Measurements from ENCODE around the gene HS2ST1. TPM values are rescaled to one million over a fixed set of nuclear protein-coding genes. Genes with fewer than 3 reads are reported as not detected.

The HS2ST1 gene
- total and polyA plus RNA-seq, 2 experiments from 2014 or later = 10.1 to 15.2 TPM

DNA sequence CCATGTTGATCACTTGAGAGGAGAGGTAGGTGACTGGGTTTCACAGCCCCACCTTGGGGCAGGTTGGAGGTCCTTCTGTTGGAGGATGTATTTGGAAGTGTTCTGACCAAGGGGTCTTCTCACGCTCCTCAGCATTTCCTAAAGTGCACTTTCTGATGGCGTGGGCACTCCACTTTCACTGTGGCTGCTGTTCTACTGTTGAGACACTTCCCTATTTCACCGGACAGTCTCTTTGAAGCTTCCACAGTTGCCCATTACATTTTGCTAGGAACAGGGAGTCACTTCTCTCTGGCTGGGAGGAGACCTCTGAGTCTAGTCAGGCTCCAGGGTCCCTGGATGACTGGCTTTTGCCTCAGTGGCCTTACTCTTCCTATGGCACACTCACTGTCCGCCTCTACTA, 234.2 kb downstream of the HS2ST1 start:
- Histone ChIP-seq H3K79me2 (ENCODE audit: insufficient read depth) (no peaks in the 10 kb centered on the region), H3K9ac (no peak overlapping the region), H3K36me3 (ENCODE audit: low read depth) (no peaks in the 10 kb centered on the region), H3K9me3 (ENCODE audit: low read depth) (no peaks in the 10 kb centered on the region), H2AFZ (no peak overlapping the region), H3K27me3 (replicated peaks; ENCODE audit: insufficient read depth) (no peaks in the 10 kb centered on the region), H3K4me2 (ENCODE audit: unreplicated experiment) (no peak overlapping the region), H3K4me1 (ENCODE audit: insufficient read depth) (peaks cover 19% of the 10 kb centered on the region), H4K20me1 (ENCODE audit: insufficient read depth) (no peaks in the 10 kb centered on the region), H3F3A (ENCODE audit: insufficient read depth) (peaks cover 21% of the 10 kb centered on the region), H3K27ac (no peak overlapping the region), H3K4me3 (no peak overlapping the region), H3K9me2 (ENCODE audit: insufficient read depth) (no peaks in the 10 kb centered on the region)
- 94 to 100% methylated on average over 4 of the region's 4 CpGs for whole genome bisulfite sequencing, 2 experiments (ENCODE audit: low coverage in 1 of 2, low lambda C conversion rate in 2 of 2, missing lambda C conversion rate in 2 of 2)
- TF ChIP-seq EZH2phosphoT487 (IDR thresholded peaks at IDR 0.05; ENCODE audit: insufficient read depth, low read depth) (no peak), EZH2 (IDR thresholded peaks at IDR 0.05; ENCODE audit: insufficient read depth, poor library complexity, severe bottlenecking) (no peak)
- in situ Hi-C loops (cut with MboI) = loop anchor here (25.0 kb wide), 2 partner anchors 139 to 789 kb away; no protein-coding TSS in a partner anchor
- DNase-seq = no peak

DNA sequence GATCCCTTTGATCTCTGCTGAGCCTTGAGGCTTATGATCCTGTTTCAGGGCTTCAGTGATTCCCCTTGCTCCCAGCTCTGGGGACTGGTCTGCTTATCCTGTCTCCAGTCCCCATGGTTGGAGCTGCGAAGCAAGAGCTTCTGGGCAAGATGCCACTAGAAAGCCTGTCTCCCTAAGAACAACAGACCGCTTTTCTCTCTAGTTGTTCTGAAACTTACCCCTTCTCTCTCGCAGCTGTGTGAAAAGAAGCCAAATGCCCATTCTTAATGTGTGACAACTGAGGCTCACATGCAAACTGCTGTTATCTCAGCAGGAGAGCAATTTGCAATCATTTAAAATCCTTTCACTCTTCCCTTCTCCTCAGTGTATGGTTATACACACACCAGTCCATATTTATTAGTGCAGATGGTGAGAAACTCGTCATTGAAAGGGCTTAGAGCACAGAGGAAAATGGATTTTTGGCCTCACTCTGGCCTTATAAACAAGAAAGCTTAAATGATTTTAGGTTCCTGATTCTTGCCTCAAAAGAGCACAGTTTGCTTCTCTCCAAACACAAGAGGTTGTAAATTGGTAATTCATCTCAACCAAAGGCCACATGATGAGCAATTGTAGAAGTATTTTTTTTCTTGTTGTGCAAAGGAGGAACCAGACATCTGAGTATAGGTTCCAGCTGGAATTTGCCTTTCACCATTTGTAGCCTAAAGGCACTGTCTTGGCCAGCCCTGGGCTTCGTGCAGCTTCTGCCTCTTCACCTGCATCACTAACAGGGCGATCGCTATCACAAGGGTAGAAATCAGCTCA, 235.0 kb downstream of the HS2ST1 start:
- Histone ChIP-seq H4K20me1 (ENCODE audit: insufficient read depth) (no peaks in the 10 kb centered on the region), H3K27me3 (replicated peaks; ENCODE audit: insufficient read depth) (no peaks in the 10 kb centered on the region), H3K4me2 (ENCODE audit: unreplicated experiment) (peak overlapping the region; percentile 32), H3F3A (ENCODE audit: insufficient read depth) (peaks cover 21% of the 10 kb centered on the region), H3K79me2 (ENCODE audit: insufficient read depth) (no peaks in the 10 kb centered on the region), H3K9ac (no peak overlapping the region), H3K9me3 (ENCODE audit: low read depth) (no peaks in the 10 kb centered on the region), H3K4me3 (no peak overlapping the region), H3K27ac (no peak overlapping the region), H3K36me3 (ENCODE audit: low read depth) (no peaks in the 10 kb centered on the region), H2AFZ (no peak overlapping the region), H3K9me2 (ENCODE audit: insufficient read depth) (no peaks in the 10 kb centered on the region), H3K4me1 (ENCODE audit: insufficient read depth) (peaks cover 19% of the 10 kb centered on the region)
- 77 to 82% methylated on average over 7 of the region's 7 CpGs for WGBS, 2 experiments (ENCODE audit: low coverage in 1 of 2, low lambda C conversion rate in 2 of 2, missing lambda C conversion rate in 2 of 2)
- DNase-seq = peak; percentile 78
- 0 out of 2 replicates have a peak, but pooled peaks have one; percentile 28 for TF ChIP-seq EZH2phosphoT487 (IDR thresholded peaks at IDR 0.05; ENCODE audit: insufficient read depth, low read depth)
- no peak for TF ChIP-seq EZH2 (IDR thresholded peaks at IDR 0.05; ENCODE audit: insufficient read depth, poor library complexity, severe bottlenecking)
- in situ Hi-C loops (cut with MboI) = loop anchor here (25.0 kb wide), 2 partner anchors 138 to 788 kb away; no protein-coding TSS in a partner anchor

DNA sequence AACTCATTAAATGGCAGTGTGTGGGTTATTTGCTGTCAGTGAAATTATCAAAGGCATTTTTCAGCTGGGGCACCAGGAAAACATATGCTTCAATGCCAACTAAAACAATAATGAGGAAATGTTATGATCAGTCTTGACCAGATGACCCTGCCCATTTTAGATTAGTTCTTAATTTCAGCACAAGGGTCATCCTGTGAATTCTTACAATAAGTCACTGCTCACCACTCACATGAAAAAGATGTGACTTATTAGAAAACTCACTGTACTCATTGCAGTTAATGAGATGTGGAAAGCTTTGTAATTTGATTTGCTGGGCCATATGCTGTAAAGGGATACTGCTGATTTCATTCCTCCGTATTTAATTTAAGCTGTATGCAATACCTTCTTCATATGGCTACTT, 235.7 kb downstream of the HS2ST1 start:
- H3K9me2 ChIP-seq (ENCODE audit: insufficient read depth) = no peaks in the 10 kb centered on the region
- peaks cover 21% of the 10 kb centered on the region for H3F3A ChIP-seq (ENCODE audit: insufficient read depth)
- H3K27me3 ChIP-seq (replicated peaks; ENCODE audit: insufficient read depth) = no peaks in the 10 kb centered on the region
- H3K9ac ChIP-seq = no peak overlapping the region
- no peak overlapping the region for H3K4me3 ChIP-seq
- no peaks in the 10 kb centered on the region for H3K79me2 ChIP-seq (ENCODE audit: insufficient read depth)
- WGBS, 2 experiments (ENCODE audit: low coverage in 1 of 2, low lambda C conversion rate in 2 of 2, missing lambda C conversion rate in 2 of 2) = 16 to 25% methylated on average over 1 of the region's 1 CpG
- no peak overlapping the region for H3K27ac ChIP-seq
- TF ChIP-seq EZH2 (IDR thresholded peaks at IDR 0.05; ENCODE audit: insufficient read depth, poor library complexity, severe bottlenecking) = no peak
- no peak for TF ChIP-seq EZH2phosphoT487 (IDR thresholded peaks at IDR 0.05; ENCODE audit: insufficient read depth, low read depth)
- H3K4me2 ChIP-seq (ENCODE audit: unreplicated experiment) = peak overlapping the region; percentile 32
- peaks cover 19% of the 10 kb centered on the region for H3K4me1 ChIP-seq (ENCODE audit: insufficient read depth)
- H4K20me1 ChIP-seq (ENCODE audit: insufficient read depth) = no peaks in the 10 kb centered on the region
- H3K9me3 ChIP-seq (ENCODE audit: low read depth) = no peaks in the 10 kb centered on the region
- H3K36me3 ChIP-seq (ENCODE audit: low read depth) = no peaks in the 10 kb centered on the region
- in situ Hi-C loops (cut with MboI) = no loop called here
- H2AFZ ChIP-seq = no peak overlapping the region
- no peak for DNase-seq

DNA sequence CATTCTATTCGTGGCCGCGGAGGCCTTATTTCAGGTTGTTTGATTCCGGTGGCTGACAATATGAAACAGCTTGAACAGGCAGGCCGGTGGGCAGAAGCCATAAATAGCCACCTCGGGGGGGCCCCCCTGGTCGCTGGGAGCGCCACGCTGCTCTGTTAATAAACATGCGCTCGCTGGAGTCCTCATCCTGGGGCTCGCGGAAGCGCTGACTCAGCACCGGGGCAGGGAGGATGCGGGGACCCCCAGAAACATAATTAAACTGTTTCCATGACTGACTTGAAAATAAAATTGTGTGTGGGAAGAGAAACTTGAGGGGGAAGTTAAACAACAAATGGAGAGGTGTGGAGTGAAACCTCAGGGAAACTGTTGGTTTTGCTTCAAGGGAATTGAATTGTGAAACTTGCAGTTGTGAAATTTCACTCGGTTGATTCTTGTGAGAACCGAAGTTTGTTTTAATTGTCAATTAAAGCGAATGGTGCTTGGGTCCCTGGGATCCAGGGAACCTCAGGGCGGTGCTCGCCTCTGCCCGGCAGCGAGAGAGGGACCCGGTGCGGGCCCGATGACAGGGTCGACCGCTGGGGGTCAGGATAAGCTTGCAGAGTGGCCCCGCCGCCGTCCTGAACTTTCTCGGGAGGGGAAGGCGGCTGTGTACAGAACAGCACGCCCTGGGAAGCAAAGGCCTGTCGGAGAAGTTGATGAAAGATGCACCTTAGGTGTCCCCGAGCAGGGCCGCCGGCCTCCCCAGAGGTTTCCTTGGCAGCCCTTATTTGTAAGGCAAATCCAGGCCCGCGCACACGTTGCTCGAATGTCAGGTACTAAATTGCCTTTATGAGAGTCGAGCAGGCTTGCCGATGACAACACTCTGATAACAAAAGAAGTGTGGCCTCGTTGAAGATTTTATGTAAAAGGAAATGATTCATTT, 237.3 kb downstream of the HS2ST1 start:
- no peak for DNase-seq
- no peak overlapping the region for H2AFZ ChIP-seq
- H4K20me1 ChIP-seq (ENCODE audit: insufficient read depth) = no peaks in the 10 kb centered on the region
- H3K4me3 ChIP-seq = no peak overlapping the region
- H3K79me2 ChIP-seq (ENCODE audit: insufficient read depth) = no peaks in the 10 kb centered on the region
- TF ChIP-seq EZH2 (IDR thresholded peaks at IDR 0.05; ENCODE audit: insufficient read depth, poor library complexity, severe bottlenecking) (no peak), EZH2phosphoT487 (IDR thresholded peaks at IDR 0.05; ENCODE audit: insufficient read depth, low read depth) (no peak)
- H3K27ac ChIP-seq = no peak overlapping the region
- no peak overlapping the region for H3K9ac ChIP-seq
- H3K36me3 ChIP-seq (ENCODE audit: low read depth) = no peaks in the 10 kb centered on the region
- H3K27me3 ChIP-seq (replicated peaks; ENCODE audit: insufficient read depth) = no peaks in the 10 kb centered on the region
- WGBS, 2 experiments (ENCODE audit: low coverage in 1 of 2, low lambda C conversion rate in 2 of 2, missing lambda C conversion rate in 2 of 2) = 87 to 88% methylated on average over 45 of the region's 45 CpGs
- peaks cover 19% of the 10 kb centered on the region for H3K4me1 ChIP-seq (ENCODE audit: insufficient read depth)
- in situ Hi-C loops (cut with MboI) = no loop called here
- H3K9me2 ChIP-seq (ENCODE audit: insufficient read depth) = no peaks in the 10 kb centered on the region
- H3K9me3 ChIP-seq (ENCODE audit: low read depth) = no peaks in the 10 kb centered on the region
- H3K4me2 ChIP-seq (ENCODE audit: unreplicated experiment) = no peak overlapping the region
- peaks cover 21% of the 10 kb centered on the region for H3F3A ChIP-seq (ENCODE audit: insufficient read depth)

All from GM23248 (cell line).